Measurements from ENCODE around the gene C17orf107. TPM values are rescaled to one million over a fixed set of nuclear protein-coding genes. Genes with fewer than 3 reads are reported as not detected.

The C17orf107 gene
- total RNA-seq (2022) (3.6 and 4.3 TPM in 2 replicates), Bru-seq, nascent RNA (percentile 58 among the genes with signal in this experiment), BruChase-seq, experiment 1, labeled RNA remaining after a 6-hour chase (percentile 64 among the genes with signal in this experiment), BruChase-seq, experiment 2, labeled RNA remaining after a 2-hour chase (percentile 60 among the genes with signal in this experiment)
- long read RNA-seq, result 0 reads

- BruUV-seq (replicated peaks), result no TSS peak
- no peak for DNase-seq (ENCODE audit: unreplicated experiment)
- H3K27me3 Mint-ChIP-seq (ENCODE audit: insufficient read depth, unreplicated experiment), result no peaks in the 10 kb centered on the region
- no peak for TF ChIP-seq CTCF (IDR thresholded peaks at IDR 0.05; ENCODE audit: unreplicated experiment)
- ChIA-PET POLR2A (interaction anchor here (0.6 to 2.2 kb wide), 7 partner anchors 8 to 219 kb away, joined by 3 to 8 read pairs (median 3); partner anchors contain the start of genes PSMB6 and SPAG7), CTCF (interaction anchor here (0.6 to 4.2 kb wide), 5 partner anchors 9 to 82 kb away, joined by 3 to 38 read pairs (median 3); no protein-coding TSS in a partner anchor)
- intact Hi-C loops (cut with micrococcal nuclease), result loop anchor here (5.0 to 10.0 kb wide), 2 partner anchors 332 to 1535 kb away; partner anchors contain the start of gene AIPL1
- H3K36me3 Mint-ChIP-seq (ENCODE audit: insufficient read depth, unreplicated experiment), result peaks cover 56% of the 10 kb centered on the region
- no peak within 1 kb of the TSS for H3K27ac Mint-ChIP-seq (ENCODE audit: low read depth, unreplicated experiment)
- no peak within 1 kb of the TSS for H3K4me3 Mint-ChIP-seq (ENCODE audit: unreplicated experiment)
- H3K9me3 Mint-ChIP-seq (ENCODE audit: unreplicated experiment), result no peaks in the 10 kb centered on the region
- peaks cover 17% of the 10 kb centered on the region for H3K4me1 Mint-ChIP-seq (ENCODE audit: insufficient read depth, unreplicated experiment)
Observed at GRCh38 chr17:4899341-4900230, at the start of gene C17orf107. TSS of gene C17orf107 (plus strand) at chr17:4899536. CDS start at chr17:4899763, 227 bp downstream.

- Mint-ChIP-seq H3K27me3 (ENCODE audit: insufficient read depth, unreplicated experiment) (no peaks in the 10 kb centered on the region), H3K36me3 (ENCODE audit: insufficient read depth, unreplicated experiment) (peaks cover 25% of the 10 kb centered on the region), H3K4me3 (ENCODE audit: unreplicated experiment) (peak overlapping the region; percentile 12), H3K4me1 (ENCODE audit: insufficient read depth, unreplicated experiment) (peaks cover 77% of the 10 kb centered on the region), H3K27ac (ENCODE audit: low read depth, unreplicated experiment) (peak overlapping the region; percentile 89), H3K9me3 (ENCODE audit: unreplicated experiment) (no peaks in the 10 kb centered on the region)
- intact Hi-C loops (cut with micrococcal nuclease), result no loop called here
- ChIA-PET CTCF (interaction anchor here (1.2 to 2.8 kb wide), 2 partner anchors 8 to 60 kb away, joined by 3 to 11 read pairs; no protein-coding TSS in a partner anchor), POLR2A (interaction anchor here (0.7 to 13.6 kb wide), 16 partner anchors 10 to 1702 kb away, joined by 3 to 211 read pairs (median 6); partner anchors contain the start of genes ARRB2, GLTPD2, MINK1 and PLD2)
- DNase-seq (ENCODE audit: unreplicated experiment), result peak; percentile 82
- no peak for TF ChIP-seq CTCF (IDR thresholded peaks at IDR 0.05; ENCODE audit: unreplicated experiment)
- no TSS peak for BruUV-seq (replicated peaks)
Observed at GRCh38 chr17:4850246-4850645, 49.1 kb upstream of the C17orf107 start.

- H3K4me1 Mint-ChIP-seq (ENCODE audit: insufficient read depth, unreplicated experiment), result peaks cover 72% of the 10 kb centered on the region
- H3K27ac Mint-ChIP-seq (ENCODE audit: low read depth, unreplicated experiment), result peak overlapping the region; percentile 89
- intact Hi-C loops (cut with micrococcal nuclease), result no loop called here
- peak overlapping the region; percentile 12 for H3K4me3 Mint-ChIP-seq (ENCODE audit: unreplicated experiment)
- no peak for TF ChIP-seq CTCF (IDR thresholded peaks at IDR 0.05; ENCODE audit: unreplicated experiment)
- ChIA-PET POLR2A (interaction anchor here (0.7 to 13.6 kb wide), 6 partner anchors 9 to 119 kb away, joined by 3 to 211 read pairs (median 28); partner anchors contain the start of genes GLTPD2, MINK1, RNF167 and SLC25A11), CTCF (interaction anchor here (0.5 to 2.8 kb wide), 3 partner anchors 8 to 61 kb away, joined by 3 to 11 read pairs (median 3); no protein-coding TSS in a partner anchor)
- no peak for DNase-seq (ENCODE audit: unreplicated experiment)
- no peaks in the 10 kb centered on the region for H3K9me3 Mint-ChIP-seq (ENCODE audit: unreplicated experiment)
- peaks cover 21% of the 10 kb centered on the region for H3K36me3 Mint-ChIP-seq (ENCODE audit: insufficient read depth, unreplicated experiment)
- BruUV-seq (replicated peaks), result no TSS peak
- no peaks in the 10 kb centered on the region for H3K27me3 Mint-ChIP-seq (ENCODE audit: insufficient read depth, unreplicated experiment)
Observed at GRCh38 chr17:4851084-4851483, 48.3 kb upstream of the C17orf107 start.

All from MCF 10A (cell line).